GM21381 (cell line): ENCODE measurements around the gene PEF1.

Experiments used
- ATAC-seq: cut with Tn5 transposase; IDR thresholded peaks from one replicate; pipeline ENCODE4 v1.9.1; 2021; ENCODE audit warnings: mild to moderate bottlenecking, moderate library complexity; ENCODE audit not compliant: unreplicated experiment

Gene PEF1

GRCh38 chr1:31671561-31672201, 27.0 kb upstream of the PEF1 start:
- no peak for ATAC-seq

GRCh38 chr1:31671147-31671546, 26.5 kb upstream of the PEF1 start:
- ATAC-seq = no peak

GRCh38 chr1:31670593-31670964, 25.9 kb upstream of the PEF1 start:
- no peak for ATAC-seq

- ATAC-seq = no peak
These were observed 25.3 kb upstream of the PEF1 start for GRCh38 chr1:31669786-31670592.

GRCh38 chr1:31669433-31669785, 24.7 kb upstream of the PEF1 start:
- no peak for ATAC-seq

GRCh38 chr1:31668303-31668883, 23.7 kb upstream of the PEF1 start:
- no peak for ATAC-seq

- no peak for ATAC-seq
These were observed 22.5 kb upstream of the PEF1 start for GRCh38 chr1:31667065-31667785.

- no peak for ATAC-seq
These were observed 21.7 kb upstream of the PEF1 start for GRCh38 chr1:31666263-31666963.

- ATAC-seq = no peak
These were observed 20.7 kb upstream of the PEF1 start for GRCh38 chr1:31665234-31665878.

GRCh38 chr1:31664528-31664927, 19.9 kb upstream of the PEF1 start:
- ATAC-seq = no peak

- no peak for ATAC-seq
These were observed 19.2 kb upstream of the PEF1 start for GRCh38 chr1:31663622-31664452.

- no peak for ATAC-seq
These were observed 17.8 kb upstream of the PEF1 start for GRCh38 chr1:31662463-31662862.

GRCh38 chr1:31661856-31662255, 17.2 kb upstream of the PEF1 start:
- no peak for ATAC-seq

GRCh38 chr1:31660871-31661455, 16.3 kb upstream of the PEF1 start:
- ATAC-seq = no peak

- ATAC-seq = no peak
These were observed 15.2 kb upstream of the PEF1 start for GRCh38 chr1:31659889-31660288.

GRCh38 chr1:31658721-31659120, 14.0 kb upstream of the PEF1 start:
- no peak for ATAC-seq

GRCh38 chr1:31657972-31658510, 13.4 kb upstream of the PEF1 start:
- ATAC-seq = no peak

- ATAC-seq = no peak
These were observed 12.5 kb upstream of the PEF1 start for GRCh38 chr1:31657020-31657804.
